Amniotic epithelial cell (primary cell): Measurements from ENCODE around the gene SDCCAG8.
A peak's percentile ranks its signal among the peaks of the same experiment; 100 is the strongest.
"Not testable (repeated sequence)": the region's sequence is repeated elsewhere in the genome, so short reads cannot be mapped to it uniquely, and the experiment has no call there.

Experiments
- DNase-seq: peaks from one replicate; pipeline ENCODE4 v3.0.0-alpha.2; 2010; ENCODE audit warnings: low read depth

SDCCAG8 gene

DNA sequence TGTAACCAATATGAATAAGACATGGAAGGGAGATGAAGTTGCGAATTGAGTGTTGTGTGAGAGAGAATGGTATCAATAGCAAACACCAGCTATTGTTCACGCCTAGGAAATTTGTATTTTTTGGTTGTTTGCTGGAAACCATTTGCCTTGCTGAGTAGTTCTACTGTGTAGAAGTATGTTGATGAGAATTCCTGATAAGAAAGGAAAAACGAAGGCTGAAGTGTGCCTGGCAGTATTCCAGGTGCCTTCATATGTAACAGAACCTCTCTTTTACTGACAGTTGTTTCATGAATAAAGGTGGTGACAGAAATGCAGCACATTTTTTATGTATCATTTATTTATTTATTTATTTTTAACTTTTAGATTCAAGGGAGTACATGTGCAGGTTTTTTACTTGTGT, 79.5 kb downstream of the SDCCAG8 start:
- peak; percentile 21 for DNase-seq

- DNase-seq: no peak
Observed at GRCh38 chr1:243336163-243336562, 80.3 kb downstream of the SDCCAG8 start.

GRCh38 chr1:243338848-243339247, 83.0 kb downstream of the SDCCAG8 start:
- DNase-seq: not testable (repeated sequence)

DNA sequence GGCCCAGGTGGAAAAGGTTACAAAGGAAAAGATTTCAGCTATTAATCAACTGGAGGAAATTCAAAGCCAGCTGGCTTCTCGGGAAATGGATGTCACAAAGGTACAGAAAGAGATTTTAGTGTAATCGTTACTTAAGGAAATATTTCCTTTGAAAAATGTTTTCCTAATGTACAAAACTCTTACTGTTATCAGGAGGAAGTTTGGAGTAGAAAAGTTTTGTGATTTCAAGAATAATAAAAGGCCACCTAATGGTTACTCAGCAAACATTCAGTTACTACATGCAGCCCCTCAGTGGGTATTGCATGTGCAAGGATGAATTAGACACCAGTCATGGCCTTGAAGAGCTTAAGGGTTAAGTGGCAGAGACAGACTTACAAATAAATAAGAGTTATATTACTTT, 85.2 kb downstream of the SDCCAG8 start:
- DNase-seq: no peak

DNA sequence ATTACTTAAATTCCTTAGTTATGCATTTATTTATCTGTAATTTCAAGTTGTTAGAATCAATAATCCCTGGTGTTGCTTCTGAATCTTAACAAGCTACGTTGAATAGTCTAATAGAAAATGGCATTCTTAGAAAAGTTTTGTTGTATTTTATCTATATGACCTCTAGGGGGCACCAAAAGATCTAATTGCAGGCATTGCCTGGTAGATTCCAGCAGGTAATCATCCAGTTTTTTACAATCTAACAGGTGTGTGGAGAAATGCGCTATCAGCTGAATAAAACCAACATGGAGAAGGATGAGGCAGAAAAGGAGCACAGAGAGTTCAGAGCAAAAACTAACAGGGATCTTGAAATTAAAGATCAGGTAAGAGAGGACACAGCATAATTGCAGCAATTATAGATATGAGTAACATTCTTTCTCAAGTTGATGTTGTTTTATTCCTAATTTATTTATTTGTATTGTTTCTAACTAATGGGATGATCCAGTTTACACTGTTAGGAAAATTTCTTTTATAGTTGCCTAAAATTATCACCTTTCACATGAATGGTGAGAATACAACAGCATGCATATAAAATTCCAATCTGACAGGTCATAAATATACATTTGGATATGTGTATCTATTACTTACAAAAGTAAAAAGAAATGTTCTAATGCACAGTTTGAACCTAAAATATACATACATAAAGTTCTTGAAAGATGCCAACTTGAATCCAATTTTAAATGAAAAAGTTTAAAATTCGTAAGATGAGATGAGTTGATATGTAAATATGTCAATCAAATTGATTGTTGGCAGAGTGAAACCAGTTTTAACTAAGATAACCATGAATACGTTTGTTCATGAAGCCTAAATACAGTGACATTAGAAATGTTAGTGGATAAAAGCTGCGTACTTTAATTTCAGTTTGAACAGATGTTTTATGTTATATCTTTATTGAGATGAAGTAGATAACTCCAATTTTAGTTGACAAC, 88.4 kb downstream of the SDCCAG8 start:
- peak; percentile 42 for DNase-seq

DNA sequence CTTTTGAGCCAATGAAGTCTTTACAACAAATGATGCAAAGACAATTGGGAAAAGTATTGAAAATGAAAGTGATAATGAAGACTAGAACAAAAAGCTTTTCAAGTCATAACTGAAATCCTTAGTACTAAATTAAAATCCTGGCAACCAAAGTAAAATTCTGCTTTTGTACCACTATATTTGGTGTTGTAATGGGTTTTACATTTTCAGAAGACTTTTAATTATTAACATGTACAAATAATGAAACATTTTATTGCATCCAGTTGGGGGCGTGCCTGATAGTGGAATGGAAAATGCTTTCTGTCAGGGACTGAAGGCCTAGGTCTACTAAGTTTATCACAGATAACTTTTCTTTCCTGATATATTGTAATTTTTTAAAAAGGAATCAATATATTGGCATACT, 89.4 kb downstream of the SDCCAG8 start:
- peak; percentile 21 for DNase-seq

DNA sequence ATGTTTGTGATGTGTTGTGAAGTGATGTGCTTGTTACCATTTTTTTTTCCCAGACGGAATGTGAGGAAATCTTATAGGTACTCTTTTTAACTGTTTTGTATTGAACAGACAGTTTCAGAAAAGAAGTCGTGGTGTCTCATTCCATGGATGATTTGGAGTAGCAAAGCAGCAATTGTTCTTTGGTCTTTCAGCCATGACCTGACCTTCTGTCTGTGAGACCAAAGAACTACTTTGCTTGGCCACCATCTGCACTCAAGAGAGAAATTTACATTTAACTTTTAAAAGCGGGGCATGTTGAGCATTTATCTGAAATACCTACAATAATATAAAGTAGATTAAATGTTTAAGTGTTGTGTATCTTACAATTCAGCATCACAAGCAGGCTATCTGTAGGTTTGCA, 90.2 kb downstream of the SDCCAG8 start:
- DNase-seq: no peak

GRCh38 chr1:243346468-243346867, 90.6 kb downstream of the SDCCAG8 start:
- no peak for DNase-seq

DNA sequence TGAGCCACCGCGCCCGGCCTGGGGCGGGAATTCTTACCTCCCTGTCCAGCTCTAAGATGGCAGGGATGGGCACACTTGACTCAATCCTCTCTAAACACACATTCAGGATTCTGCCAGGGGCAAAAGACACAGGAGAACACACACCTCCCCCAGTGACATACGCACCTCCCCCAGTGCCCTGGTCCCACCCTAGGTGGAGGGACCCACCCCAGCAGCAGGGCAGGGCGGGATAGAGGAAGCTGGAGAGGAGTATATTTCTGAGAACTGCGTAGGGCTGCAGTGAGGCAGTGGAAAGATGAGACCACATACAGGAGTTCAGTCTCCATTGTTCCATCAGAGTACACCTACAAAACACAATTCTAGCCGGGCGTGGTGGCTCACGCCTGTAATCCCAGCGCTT, 92.5 kb downstream of the SDCCAG8 start:
- DNase-seq: no peak

DNA sequence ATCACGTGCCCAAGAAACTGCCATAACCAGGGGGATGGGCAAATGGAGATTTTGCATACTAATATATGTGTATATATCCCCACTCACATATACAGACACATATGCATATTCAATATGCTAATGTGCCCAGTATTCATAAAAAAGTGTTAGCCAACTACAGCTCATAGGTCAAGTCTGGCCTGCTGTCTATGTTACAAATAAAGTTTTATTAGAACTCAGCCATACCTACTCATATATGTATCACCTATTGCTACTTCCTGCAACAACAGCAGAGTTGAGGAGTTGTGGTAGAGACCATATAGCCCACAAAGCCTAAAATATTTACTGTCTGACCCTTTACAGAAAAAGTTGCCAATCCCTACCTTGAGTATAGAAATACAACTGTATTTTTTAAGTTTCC, 93.3 kb downstream of the SDCCAG8 start:
- no peak for DNase-seq

DNA sequence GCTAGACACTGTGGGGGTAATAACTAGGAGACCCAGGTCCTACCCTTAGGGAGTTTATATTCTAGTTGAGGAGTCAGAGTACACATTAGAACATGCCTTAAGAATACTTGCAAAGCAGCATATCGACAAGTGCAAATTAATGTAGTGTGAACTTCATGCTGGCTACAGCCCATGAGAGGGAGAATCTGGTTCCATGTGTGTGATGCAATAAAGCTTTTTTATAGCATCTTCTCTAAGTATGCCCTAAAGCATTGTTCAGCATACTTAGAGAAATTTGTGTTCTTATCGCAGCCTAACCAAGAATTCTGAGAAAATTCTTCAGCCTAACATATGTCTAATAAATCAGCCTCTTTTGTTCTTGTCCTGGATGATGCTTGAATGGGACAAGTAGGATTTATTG, 95.5 kb downstream of the SDCCAG8 start:
- no peak for DNase-seq

DNA sequence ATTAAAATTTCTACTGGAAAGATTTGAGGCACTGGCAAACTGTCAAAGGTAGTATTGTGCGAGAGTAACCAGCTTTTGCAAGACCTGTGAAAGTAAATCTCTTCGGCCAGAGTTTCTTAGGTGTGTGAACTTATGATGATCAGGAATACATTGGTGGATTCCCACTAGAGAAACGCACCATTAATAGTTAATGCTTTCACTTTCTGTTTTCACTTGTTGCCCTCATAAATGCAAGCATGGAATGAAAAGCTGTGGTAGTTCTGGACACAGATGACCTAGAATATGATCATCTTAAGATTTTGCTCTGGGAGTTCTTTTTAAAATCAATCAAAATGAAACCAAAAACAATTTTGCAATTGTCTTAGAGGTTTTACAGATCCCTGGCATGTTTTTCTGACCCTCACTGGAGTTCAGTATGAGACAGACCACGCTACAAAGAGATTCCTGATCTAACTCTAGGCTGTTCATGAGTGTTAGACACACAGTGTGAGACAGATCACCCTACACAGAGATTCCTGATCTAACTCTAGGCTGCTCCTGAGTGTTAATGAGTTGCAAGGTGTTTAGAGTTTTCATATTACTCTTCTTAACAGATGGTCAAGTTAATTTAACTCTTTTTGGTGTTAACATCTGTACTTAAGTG, 98.8 kb downstream of the SDCCAG8 start:
- DNase-seq: peak; percentile 41

DNA sequence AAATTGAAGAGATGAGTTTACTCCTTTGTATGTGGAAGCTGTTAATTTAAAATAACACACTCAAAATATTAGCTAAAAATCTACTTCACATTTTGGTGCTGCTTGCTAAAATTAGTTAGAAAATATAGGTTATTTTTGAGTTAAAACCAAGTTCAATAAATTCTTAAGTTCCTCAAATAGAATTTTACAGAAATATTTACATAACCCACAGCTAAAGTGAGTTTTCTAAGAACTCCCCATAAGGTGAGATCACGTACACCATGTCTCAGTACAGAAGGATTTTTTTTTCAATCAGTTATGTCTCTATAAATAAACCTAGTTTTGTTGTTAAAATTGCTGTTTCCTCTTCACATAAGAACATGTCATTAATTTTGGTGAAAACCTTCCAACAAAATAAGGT, 108.0 kb downstream of the SDCCAG8 start:
- DNase-seq: no peak

GRCh38 chr1:243364330-243364729, 108.5 kb downstream of the SDCCAG8 start:
- DNase-seq: no peak

DNA sequence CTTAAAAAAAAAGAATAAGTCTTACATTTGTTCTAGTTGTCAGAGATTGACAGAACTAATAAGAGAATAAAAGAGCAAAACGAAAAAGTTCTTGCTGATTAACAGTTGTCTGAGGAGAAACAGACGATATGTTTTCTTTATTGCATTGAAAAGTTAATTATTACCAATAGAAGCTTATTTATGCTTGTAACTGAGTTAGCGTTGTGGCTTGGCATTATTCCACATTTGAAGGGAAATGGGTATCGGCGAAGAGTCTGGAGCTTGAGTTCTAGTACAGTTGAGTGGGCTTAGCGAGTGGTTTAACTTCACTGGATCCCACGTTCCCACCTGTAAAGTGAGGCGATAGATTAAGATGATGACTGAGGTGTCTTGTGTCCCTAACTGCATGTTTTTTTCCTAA, 109.0 kb downstream of the SDCCAG8 start:
- DNase-seq: no peak

GRCh38 chr1:243367314-243367713, 111.5 kb downstream of the SDCCAG8 start:
- no peak for DNase-seq

DNA sequence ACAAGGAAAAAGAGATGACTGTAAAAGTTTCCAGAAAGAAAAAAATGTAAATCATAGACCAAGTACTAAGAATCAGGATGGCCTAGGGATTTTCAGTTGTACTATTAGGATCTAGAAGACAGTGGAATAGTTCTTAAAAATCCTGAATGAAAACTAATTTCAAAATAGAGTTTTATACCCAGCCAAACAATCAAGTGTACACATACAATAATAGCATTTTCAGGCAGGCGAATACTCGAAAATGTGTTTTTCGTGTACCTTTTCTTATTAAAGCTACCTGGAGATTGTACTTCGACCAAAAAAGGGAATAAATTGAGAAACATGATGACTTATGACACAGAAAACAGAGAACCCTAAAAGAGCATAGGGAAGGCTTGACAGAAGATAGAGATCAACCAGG, 118.6 kb downstream of the SDCCAG8 start:
- DNase-seq: no peak

GRCh38 chr1:243375596-243375995, 119.8 kb downstream of the SDCCAG8 start:
- no peak for DNase-seq

DNA sequence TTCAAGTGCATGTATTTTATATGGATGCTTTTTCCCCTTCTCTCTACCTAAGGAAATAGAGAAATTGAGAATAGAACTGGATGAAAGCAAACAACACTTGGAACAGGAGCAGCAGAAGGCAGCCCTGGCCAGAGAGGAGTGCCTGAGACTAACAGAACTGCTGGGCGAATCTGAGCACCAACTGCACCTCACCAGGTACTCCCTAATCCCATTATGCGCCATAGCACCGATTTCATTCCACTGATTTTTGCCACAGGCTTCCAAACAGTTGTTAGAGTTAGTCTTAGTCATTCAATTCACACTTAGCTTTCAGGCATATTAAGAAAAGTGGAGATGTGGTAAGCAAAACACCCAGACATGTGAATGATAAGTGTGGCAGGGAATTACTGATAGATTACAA, 122.8 kb downstream of the SDCCAG8 start:
- DNase-seq: no peak

DNA sequence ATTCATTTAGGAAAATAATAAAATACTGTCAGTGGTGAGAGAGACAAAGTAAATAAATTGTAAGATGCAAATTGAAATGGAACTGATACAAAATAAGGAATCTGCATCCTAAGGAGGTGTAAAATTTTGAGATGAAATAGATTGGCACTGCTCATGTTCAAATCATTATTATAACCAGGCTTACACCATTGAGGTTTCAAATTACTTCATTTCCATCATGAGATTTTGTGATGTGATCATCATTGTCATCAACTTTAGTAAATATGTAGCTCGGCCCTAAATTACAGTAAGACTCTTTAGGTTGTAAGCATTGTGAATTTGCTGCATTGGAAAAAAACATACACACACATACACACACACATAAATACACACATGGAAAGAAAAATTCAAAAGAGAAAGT, 123.4 kb downstream of the SDCCAG8 start:
- DNase-seq: no peak

DNA sequence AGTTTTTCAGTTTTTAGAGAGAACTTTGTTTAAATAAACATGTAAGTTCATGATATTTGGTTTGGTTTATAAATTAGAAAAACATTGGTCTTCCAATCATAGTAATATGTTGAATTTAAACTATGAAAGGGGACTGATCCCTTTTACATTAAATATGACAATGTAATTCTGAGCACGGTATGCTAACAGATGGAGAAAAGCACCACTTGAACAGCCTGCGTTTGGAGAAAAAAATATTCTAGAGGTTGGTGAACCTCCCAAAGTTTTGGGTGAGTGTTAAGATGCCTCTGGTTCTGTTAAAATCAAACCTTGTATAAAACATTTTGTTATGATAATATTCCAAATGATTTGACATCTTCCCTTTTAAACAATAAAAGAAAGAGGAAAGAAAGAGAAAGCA, 123.9 kb downstream of the SDCCAG8 start:
- no peak for DNase-seq

DNA sequence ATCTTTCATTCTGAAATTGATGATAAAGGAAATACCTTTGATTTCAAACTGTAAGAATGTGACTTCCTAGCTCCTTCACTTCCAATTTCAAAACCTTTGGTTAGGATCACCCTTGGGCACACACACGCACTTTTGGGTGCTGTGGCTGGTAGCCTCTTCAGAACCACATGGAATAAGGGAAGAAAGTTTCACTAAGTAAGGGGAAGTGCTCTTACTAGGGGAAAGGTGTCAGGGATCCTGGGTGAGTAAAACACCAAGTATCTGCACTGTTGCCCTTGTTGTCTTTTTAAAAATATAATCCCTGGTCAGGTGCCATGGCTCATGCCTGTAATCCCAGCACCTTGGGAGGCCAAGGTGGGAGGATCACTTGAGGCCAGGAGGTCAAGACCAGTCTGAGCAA, 132.4 kb downstream of the SDCCAG8 start:
- DNase-seq: no peak

- no peak for DNase-seq
Observed at GRCh38 chr1:243390162-243390791, 134.4 kb downstream of the SDCCAG8 start.
